GM21528 (cell line): ENCODE data around the gene NTNG1.

Experiments
- ATAC-seq: cut with Tn5 transposase; IDR thresholded peaks from one replicate; pipeline ENCODE4 v1.9.1; 2021; ENCODE audit warnings: mild to moderate bottlenecking, moderate library complexity; ENCODE audit not compliant: unreplicated experiment, low FRiP score

The NTNG1 gene

GRCh38 chr1:107252271-107252670, 111.4 kb downstream of the NTNG1 start:
- no peak for ATAC-seq

- ATAC-seq = no peak
Observed at GRCh38 chr1:107254306-107254705, 113.5 kb downstream of the NTNG1 start.

DNA sequence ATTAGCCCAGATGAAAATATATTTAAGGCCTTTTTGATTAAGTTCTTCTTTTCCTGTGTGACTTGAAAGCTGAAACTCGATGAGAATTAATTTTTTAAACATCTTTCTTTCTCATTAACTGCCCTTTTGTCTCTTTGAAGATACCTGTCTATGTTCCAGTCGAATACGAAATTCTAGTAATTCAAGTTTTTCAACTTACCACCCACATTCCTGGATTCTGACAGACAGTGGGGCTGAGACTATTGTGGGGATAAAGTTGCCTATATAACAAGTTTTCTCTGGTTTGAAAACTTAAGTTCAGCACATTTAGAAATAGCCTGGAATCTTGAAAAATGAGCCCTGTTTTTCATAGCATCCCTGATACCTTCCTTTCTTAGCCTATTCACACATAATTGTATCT, 114.6 kb downstream of the NTNG1 start:
- ATAC-seq = no peak

DNA sequence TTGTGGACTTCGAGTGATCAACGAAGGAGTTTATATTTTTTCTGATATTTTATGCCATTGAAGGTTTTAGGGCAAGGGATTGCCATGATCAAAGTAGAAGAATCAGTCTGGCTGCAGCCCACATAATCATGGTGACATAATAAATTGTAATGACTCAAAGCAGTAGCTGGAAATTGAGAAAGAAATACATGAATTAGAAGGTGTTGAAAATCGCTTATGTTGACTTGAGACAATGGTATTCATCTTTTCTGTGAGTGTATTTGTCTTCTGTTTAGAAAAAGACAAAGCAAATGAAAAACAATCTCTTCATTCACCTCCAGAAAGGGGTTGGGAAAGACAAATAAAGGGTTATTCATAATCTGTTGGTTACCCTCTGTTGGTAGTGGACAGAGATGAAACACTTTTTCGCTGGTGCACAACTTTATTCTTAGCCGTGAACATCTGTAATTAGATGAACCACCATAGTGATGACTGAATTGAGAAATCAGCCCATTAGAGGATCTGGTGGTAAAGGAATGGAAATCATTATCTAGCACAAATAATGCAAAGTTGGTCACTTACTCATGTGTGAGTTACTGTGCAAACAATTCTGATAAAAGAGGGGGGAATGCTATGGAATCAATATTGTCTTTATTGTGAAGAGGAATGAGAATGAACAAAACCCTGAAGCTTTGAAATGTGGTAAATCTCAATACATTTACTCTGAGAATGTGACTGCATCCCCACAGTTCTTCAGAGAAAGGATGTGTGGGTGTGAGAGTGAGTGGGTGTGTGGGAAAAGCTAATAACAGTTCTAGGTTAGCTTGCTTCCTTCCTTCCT, 121.8 kb downstream of the NTNG1 start:
- no peak for ATAC-seq

- no peak for ATAC-seq
Observed at GRCh38 chr1:107263291-107263915, 122.6 kb downstream of the NTNG1 start.

DNA sequence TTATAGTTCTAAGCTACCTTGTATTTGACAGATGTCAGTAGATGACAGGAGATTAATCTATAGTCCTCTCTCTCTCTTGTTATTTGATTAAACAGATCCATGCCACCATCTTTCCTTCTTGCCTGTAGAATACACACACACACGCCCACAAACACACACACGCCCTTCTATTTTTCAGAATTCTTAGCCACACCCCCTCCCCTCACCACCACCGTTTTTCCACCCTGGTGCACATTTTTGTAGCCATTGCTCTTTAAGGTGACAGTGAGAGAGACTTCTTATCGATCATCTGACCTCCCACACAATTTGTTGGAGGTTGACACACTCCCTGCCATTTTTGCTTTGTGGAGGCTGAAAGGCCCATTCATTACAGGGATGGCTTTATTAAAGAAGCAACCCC, 123.2 kb downstream of the NTNG1 start:
- ATAC-seq = no peak

GRCh38 chr1:107264561-107264960, 123.7 kb downstream of the NTNG1 start:
- ATAC-seq = no peak

DNA sequence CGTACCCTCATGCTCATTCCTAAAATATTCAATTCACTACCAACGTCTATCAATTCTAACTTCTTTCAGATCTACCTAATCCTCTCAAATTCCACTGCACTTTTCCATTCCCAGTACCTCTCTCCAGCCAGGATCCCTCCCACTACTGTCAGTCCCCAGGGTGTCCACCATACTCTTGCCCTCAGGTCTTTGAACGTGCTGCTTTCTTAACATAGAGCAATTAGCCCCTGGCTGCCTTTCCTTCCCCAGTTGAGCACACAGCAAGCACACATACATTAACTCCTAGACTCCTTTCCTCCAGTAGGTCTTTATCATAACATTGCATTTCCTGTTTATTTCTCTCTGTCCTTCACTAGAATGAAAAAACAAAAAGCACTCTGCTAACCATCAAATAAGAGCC, 126.7 kb downstream of the NTNG1 start:
- ATAC-seq = no peak

GRCh38 chr1:107272321-107272720, 131.5 kb downstream of the NTNG1 start:
- ATAC-seq = no peak

DNA sequence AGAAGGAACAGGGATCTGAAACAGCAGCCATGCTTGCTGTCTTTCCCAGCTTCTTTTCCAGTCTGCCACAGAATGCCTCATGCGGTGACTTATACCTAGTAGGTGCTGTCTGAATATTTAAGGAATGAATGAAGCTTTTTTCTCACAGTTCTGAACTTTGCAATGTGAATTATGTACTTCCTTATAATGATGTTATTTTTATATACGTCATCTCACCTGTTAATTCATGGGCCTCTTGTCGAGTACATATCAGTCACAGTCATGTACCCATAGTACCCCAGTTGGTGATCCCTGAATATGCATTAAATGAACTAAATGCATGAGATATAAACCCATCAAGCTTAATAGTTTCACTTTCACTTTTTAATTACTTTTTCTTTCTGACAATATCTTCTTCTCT, 132.7 kb downstream of the NTNG1 start:
- ATAC-seq = no peak

- ATAC-seq = no peak
Observed at GRCh38 chr1:107274227-107274626, 133.4 kb downstream of the NTNG1 start.

DNA sequence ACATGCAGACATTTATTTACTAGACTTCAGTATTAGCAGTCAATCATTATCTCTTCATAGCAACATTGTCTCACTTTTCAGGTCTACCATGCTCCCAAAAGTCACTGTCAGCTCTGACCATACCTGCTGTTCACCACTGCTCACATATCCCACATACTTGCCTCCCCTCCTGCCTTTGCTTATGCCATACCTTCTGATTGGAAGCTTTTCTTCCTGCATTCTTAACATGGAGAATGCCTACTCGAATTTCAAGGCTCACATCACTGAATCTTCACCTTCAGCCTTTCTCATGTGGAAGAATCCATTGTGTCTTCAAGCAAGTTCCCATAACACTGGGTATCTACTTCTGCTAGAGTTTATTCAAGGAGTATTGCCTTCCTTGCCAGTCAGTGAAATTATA, 135.4 kb downstream of the NTNG1 start:
- no peak for ATAC-seq

GRCh38 chr1:107277022-107277421, 136.2 kb downstream of the NTNG1 start:
- no peak for ATAC-seq

DNA sequence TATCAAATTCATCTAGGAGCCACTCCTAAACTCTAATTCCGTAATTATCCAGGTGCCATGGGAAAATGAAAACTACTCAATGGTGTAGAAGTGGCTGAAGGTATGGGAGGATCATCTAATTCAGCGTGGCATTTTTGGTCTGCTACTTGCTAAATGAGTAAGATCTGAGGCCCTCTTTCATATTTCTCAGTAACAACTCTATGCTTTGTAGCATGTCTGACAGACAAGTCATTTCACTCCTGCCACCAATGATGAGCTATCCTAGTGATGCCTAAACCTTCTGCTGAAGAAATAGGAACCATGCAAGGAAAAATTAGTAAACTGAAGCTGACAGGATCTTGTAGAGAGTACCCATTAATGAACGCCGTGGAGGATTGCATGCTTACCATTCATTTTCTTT, 145.3 kb downstream of the NTNG1 start:
- no peak for ATAC-seq

DNA sequence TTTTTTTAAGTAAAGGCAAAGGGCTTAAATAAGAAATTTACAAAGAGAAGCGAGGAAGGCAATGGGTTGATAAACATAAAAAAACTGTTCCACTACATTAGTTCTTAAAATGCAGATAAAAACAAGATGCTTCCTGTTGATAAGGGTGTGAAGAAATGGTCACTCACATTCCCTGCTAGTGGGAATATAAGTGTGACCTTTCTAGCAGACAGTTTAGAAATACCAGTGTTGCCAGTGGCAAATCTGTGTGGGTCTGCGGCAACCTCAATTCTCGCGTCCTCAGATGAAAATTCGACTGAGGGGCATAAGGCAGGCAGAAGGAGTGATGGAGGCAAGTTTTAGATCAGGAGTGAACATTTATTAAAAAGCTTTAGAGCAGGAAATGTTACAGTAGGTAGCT, 151.1 kb downstream of the NTNG1 start:
- ATAC-seq = no peak

- no peak for ATAC-seq
Observed at GRCh38 chr1:107293901-107294613, 153.2 kb downstream of the NTNG1 start.

GRCh38 chr1:107294686-107295085, 153.8 kb downstream of the NTNG1 start:
- ATAC-seq = no peak

DNA sequence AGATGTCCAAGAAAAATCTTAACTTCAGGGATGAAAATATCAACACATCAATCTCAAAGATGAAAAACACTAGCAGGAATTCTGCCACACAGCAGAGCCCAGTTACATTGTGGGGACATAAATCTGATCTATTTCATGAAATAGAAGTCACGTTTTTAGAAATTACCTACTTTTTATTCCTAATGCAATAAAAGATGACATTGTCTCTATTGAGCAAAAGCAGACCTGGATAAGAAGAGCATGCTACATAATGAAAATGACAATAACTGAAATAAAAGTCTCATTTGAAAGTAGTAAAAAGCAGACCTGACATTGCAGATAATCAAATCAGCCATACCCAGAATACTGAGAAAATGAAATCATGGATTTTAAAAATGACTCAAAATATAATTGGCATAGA, 156.8 kb downstream of the NTNG1 start:
- no peak for ATAC-seq

DNA sequence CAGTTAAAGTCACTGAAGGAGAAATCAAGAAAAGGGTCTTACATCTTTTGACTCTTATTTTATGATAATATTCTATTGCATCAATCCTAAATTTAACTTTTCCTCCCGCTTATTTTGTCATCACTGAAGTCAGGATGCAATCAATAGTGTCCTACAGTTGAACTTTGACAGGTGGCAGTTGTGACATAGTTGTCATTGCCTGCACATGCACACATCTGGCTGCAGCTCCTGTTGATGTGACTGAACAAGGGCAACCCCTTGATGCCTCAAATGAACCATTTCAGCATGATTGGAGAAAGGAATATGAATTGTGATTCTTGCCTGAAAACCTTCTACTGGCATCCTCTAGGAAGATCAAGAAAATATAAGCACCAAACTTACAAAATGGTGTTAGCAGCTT, 157.7 kb downstream of the NTNG1 start:
- no peak for ATAC-seq

DNA sequence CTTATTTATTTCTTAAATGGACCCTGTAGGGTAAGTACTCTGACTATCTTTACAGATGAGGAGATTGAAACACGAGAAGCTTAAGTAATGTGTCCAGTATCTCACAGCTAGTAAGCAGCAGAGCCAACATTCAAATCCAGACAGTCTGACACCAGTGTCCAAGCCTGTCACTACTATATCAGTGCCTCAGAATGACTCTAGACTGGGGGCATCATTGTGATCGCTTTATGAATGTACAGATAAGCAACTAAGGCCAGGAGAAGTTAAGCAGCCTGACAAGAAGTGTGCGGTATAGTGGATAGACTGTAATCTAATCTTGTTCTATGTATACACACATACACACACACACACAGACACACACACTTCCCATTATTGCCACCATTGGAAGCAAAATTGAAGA, 158.7 kb downstream of the NTNG1 start:
- no peak for ATAC-seq

GRCh38 chr1:107309962-107310361, 169.1 kb downstream of the NTNG1 start:
- ATAC-seq = no peak

GRCh38 chr1:107315652-107316051, 174.8 kb downstream of the NTNG1 start:
- ATAC-seq = no peak
